Activated CD8-positive, alpha-beta memory T cell treated with anti-CD3 and anti-CD28 coated beads for 36 hours (primary cell): ENCODE data around the gene CD40. TPM values are rescaled to one million over a fixed set of nuclear protein-coding genes. Genes with fewer than 3 reads are reported as not detected.

Source experiments
- CTCF ChIA-PET: fragments of 350-600 bp; sonication (Branson Sonifier 250); formaldehyde crosslinking; loops from one replicate; lab custom pipeline; 2021; ENCODE audit warnings: antibody characterized with exemption; lab: Charles Lee
- POLR2A ChIA-PET: fragments of 350-600 bp; sonication (Branson Sonifier 250); formaldehyde crosslinking; loops from one replicate; lab custom pipeline; 2021; ENCODE audit warnings: antibody characterized with exemption; lab: Charles Lee
- total RNA-seq, 2 experiments: library from RNA; stranded (reverse); gene quantifications; one replicate each; pipeline ENCODE4 v1.2.3, GENCODE V29; 2021

The CD40 gene
- total RNA-seq, 2 experiments from 2014 or later = 3.0 to 3.3 TPM

GRCh38 chr20:46118481-46119020 is 437 bp downstream of the CD40 start:
- CTCF ChIA-PET = interaction anchor here (2.1 to 2.3 kb wide), 2 partner anchors 10 to 14 kb away, joined by 5 to 6 read pairs; no protein-coding TSS in a partner anchor
- POLR2A ChIA-PET = no interaction called here

GRCh38 chr20:46119028-46119546 is 973 bp downstream of the CD40 start:
- CTCF ChIA-PET = interaction anchor here (2.1 to 2.3 kb wide), 2 partner anchors 9 to 13 kb away, joined by 5 to 6 read pairs; no protein-coding TSS in a partner anchor
- POLR2A ChIA-PET = no interaction called here

- ChIA-PET POLR2A (no interaction called here), CTCF (interaction anchor here (1.4 to 2.1 kb wide), 2 partner anchors 11 to 13 kb away, joined by 4 to 5 read pairs; no protein-coding TSS in a partner anchor)
Measured at GRCh38 chr20:46119547-46119946, 1.4 kb downstream of the CD40 start.

GRCh38 chr20:46120136-46120535 is 2.0 kb downstream of the CD40 start:
- ChIA-PET POLR2A (no interaction called here), CTCF (interaction anchor here (1.3 to 1.4 kb wide), 2 partner anchors 10 to 12 kb away, joined by 4 read pairs; no protein-coding TSS in a partner anchor)

GRCh38 chr20:46121184-46121930 is 3.2 kb downstream of the CD40 start:
- ChIA-PET CTCF (interaction anchor here (1.3 to 1.4 kb wide), 2 partner anchors 8 to 13 kb away, joined by 4 read pairs; no protein-coding TSS in a partner anchor), POLR2A (no interaction called here)

- CTCF ChIA-PET = no interaction called here
- POLR2A ChIA-PET = no interaction called here
Measured at GRCh38 chr20:46122071-46122470, 4.0 kb downstream of the CD40 start.

GRCh38 chr20:46122516-46123481 is 4.7 kb downstream of the CD40 start:
- POLR2A ChIA-PET = no interaction called here
- CTCF ChIA-PET = no interaction called here

- ChIA-PET CTCF (no interaction called here), POLR2A (no interaction called here)
Measured at GRCh38 chr20:46123482-46124245, 5.5 kb downstream of the CD40 start.

GRCh38 chr20:46126440-46127056 is 8.4 kb downstream of the CD40 start:
- POLR2A ChIA-PET = no interaction called here
- CTCF ChIA-PET = no interaction called here

GRCh38 chr20:46127396-46128010 is 9.4 kb downstream of the CD40 start:
- POLR2A ChIA-PET = no interaction called here
- CTCF ChIA-PET = interaction anchor here (0.8 kb wide), 1 partner anchor 69 kb away, joined by 3 read pairs; no protein-coding TSS in a partner anchor

GRCh38 chr20:46128310-46129151 is 10.4 kb downstream of the CD40 start:
- CTCF ChIA-PET = interaction anchor here (0.8 to 1.9 kb wide), 4 partner anchors 11 to 237 kb away, joined by 3 to 6 read pairs (median 4); partner anchors contain the start of gene CD40
- POLR2A ChIA-PET = interaction anchor here (0.5 kb wide), 1 partner anchor 53 kb away, joined by 5 read pairs; no protein-coding TSS in a partner anchor

GRCh38 chr20:46129955-46130481 is 11.9 kb downstream of the CD40 start:
- POLR2A ChIA-PET = no interaction called here
- CTCF ChIA-PET = interaction anchor here (1.3 to 1.9 kb wide), 2 partner anchors 9 to 45 kb away, joined by 4 read pairs; no protein-coding TSS in a partner anchor

- ChIA-PET CTCF (interaction anchor here (1.1 to 1.9 kb wide), 3 partner anchors 10 to 307 kb away, joined by 3 to 4 read pairs (median 4); no protein-coding TSS in a partner anchor), POLR2A (no interaction called here)
Measured at GRCh38 chr20:46130534-46130933, 12.4 kb downstream of the CD40 start.

- ChIA-PET CTCF (interaction anchor here (1.0 to 2.2 kb wide), 4 partner anchors 13 to 306 kb away, joined by 3 to 14 read pairs (median 4); partner anchors contain the start of gene CD40), POLR2A (no interaction called here)
Measured at GRCh38 chr20:46131396-46131795, 13.3 kb downstream of the CD40 start.

GRCh38 chr20:46132705-46133120 is 14.6 kb downstream of the CD40 start:
- CTCF ChIA-PET = interaction anchor here (1.0 to 2.2 kb wide), 7 partner anchors 14 to 276 kb away, joined by 3 to 14 read pairs (median 4); partner anchors contain the start of gene CD40
- POLR2A ChIA-PET = no interaction called here
